Stimulated activated CD4-positive, alpha-beta T cell treated with anti-CD3 and anti-CD28 coated beads, Interleukin-12 subunit alpha, Interleukin-12 subunit beta, amount 100 ng/mL, for 4 hours (primary cell): ENCODE results near the gene RHBDF1.
A peak's percentile ranks its signal among the peaks of the same experiment; 100 is the strongest.

Experiments used
- DNase-seq: peaks from one replicate; pipeline ENCODE4 v3.0.0-alpha.2; 2020

Gene RHBDF1

GRCh38 chr16:72561-73548 lies at the start of gene RHBDF1:
RHBDF1 (minus strand) TSS chr16:72631; CDS start chr16:65015, 7,616 bp downstream.
- no peak for DNase-seq

- no peak for DNase-seq
Measured at GRCh38 chr16:120756-121155, 48.3 kb upstream of the RHBDF1 start.

GRCh38 chr16:119835-120491 lies 47.5 kb upstream of the RHBDF1 start:
- no peak for DNase-seq

- DNase-seq: no peak
Measured at GRCh38 chr16:119295-119694, 46.9 kb upstream of the RHBDF1 start.

- DNase-seq: no peak
Measured at GRCh38 chr16:118857-119256, 46.4 kb upstream of the RHBDF1 start.

GRCh38 chr16:117379-118365 lies 45.2 kb upstream of the RHBDF1 start:
- DNase-seq: peak; percentile 60

- DNase-seq: no peak
Measured at GRCh38 chr16:116015-116414, 43.6 kb upstream of the RHBDF1 start.

GRCh38 chr16:114327-114726 lies 41.9 kb upstream of the RHBDF1 start:
- no peak for DNase-seq

GRCh38 chr16:112153-112840 lies 39.9 kb upstream of the RHBDF1 start:
- DNase-seq: no peak

GRCh38 chr16:106623-107324 lies 34.3 kb upstream of the RHBDF1 start:
- peak; percentile 32 for DNase-seq

GRCh38 chr16:105521-105920 lies 33.1 kb upstream of the RHBDF1 start:
- DNase-seq: no peak

GRCh38 chr16:104928-105327 lies 32.5 kb upstream of the RHBDF1 start:
- DNase-seq: no peak

- DNase-seq: no peak
Measured at GRCh38 chr16:104355-104754, 31.9 kb upstream of the RHBDF1 start.

GRCh38 chr16:102060-102855 lies 29.8 kb upstream of the RHBDF1 start:
- no peak for DNase-seq

GRCh38 chr16:101586-101985 lies 29.2 kb upstream of the RHBDF1 start:
- DNase-seq: no peak

GRCh38 chr16:100989-101388 lies 28.6 kb upstream of the RHBDF1 start:
- DNase-seq: no peak

- DNase-seq: no peak
Measured at GRCh38 chr16:97822-98221, 25.4 kb upstream of the RHBDF1 start.

- peak; percentile 84 for DNase-seq
Measured at GRCh38 chr16:96935-97381, 24.5 kb upstream of the RHBDF1 start.

GRCh38 chr16:94918-95265 lies 22.5 kb upstream of the RHBDF1 start:
- no peak for DNase-seq

GRCh38 chr16:92431-93339 lies 20.3 kb upstream of the RHBDF1 start:
- DNase-seq: no peak
